Hepatocyte (in vitro differentiated cells): ENCODE measurements around the gene GPR132.

ENCODE experiments used
- CTCF ChIP-seq: fragments of 200-600 bp; sonication (generic); IDR thresholded peaks from 2 replicates; pipeline ENCODE4 v1.5.1; 2016; ENCODE audit warnings: antibody characterized with exemption, mild to moderate bottlenecking; ENCODE audit not compliant: poor library complexity
- EZH2 ChIP-seq: fragments of 200-600 bp; sonication (generic); IDR thresholded peaks from 2 replicates; pipeline ENCODE4 v1.6.1; 2016; ENCODE audit warnings: antibody characterized with exemption, mild to moderate bottlenecking, borderline replicate concordance
- EZH2phosphoT487 ChIP-seq: fragments of 200-600 bp; sonication (generic); IDR thresholded peaks from one replicate; pipeline ENCODE4 v1.6.1; 2018; ENCODE audit warnings: antibody characterized with exemption, mild to moderate bottlenecking, low read depth, moderate library complexity; ENCODE audit not compliant: unreplicated experiment, severe bottlenecking

DNA sequence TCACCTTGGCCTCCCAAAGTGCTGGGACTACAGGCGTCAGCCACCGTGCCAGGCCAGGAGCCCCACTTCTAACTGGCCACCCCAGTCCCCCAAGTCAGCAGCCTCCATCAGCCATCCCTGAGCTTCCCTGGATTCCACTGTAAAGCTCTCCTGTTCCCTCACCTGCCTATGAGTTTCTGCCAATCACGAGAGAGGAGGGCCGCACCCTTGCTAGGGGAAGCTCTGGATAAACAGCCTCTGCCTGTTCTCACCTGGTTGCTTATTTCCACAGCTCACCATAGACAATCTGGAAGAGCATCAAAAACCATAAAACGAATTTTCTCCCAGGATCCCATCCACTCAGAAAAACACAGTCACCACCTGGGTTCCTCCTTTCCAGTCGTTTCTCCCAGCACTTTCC, 49.3 kb downstream of the GPR132 start:
- TF ChIP-seq CTCF (no peak), EZH2phosphoT487 (no peak), EZH2 (no peak)
